SK-N-SH treated with all-trans-retinoic acid at 6 μM for 48 hours (cell line): Measurements from ENCODE around the gene AP1G2.

Source experiments
- ATAC-seq: fragments of 200-7000 bp; cut with Tn5 transposase; 3 replicates; pipeline ENCODE4 v1.9.1; 2020; ENCODE audit warnings: mild to moderate bottlenecking, moderate library complexity
- ARNTL ChIP-seq: fragments of 450-650 bp; formaldehyde crosslinking; IDR thresholded peaks from 2 replicates; pipeline ENCODE4 v1.5.0; 2020; ENCODE audit warnings: low read depth, mild to moderate bottlenecking, moderate library complexity, borderline replicate concordance
- BACH2 ChIP-seq: fragments of 250-450 bp; sonication (Bioruptor Pico); IDR thresholded peaks from 2 replicates; pipeline ENCODE4 v1.9.0; 2021; ENCODE audit warnings: mild to moderate bottlenecking, borderline replicate concordance
- CREB5 ChIP-seq: fragments of 250-450 bp; sonication (Bioruptor Pico); IDR thresholded peaks from 2 replicates; pipeline ENCODE4 v1.5.1; 2020; ENCODE audit warnings: low read depth, mild to moderate bottlenecking, moderate library complexity
- CSDC2 ChIP-seq: fragments of 250-450 bp; sonication (Bioruptor Pico); IDR thresholded peaks from 2 replicates; pipeline ENCODE4 v1.5.0; 2020; ENCODE audit warnings: mild to moderate bottlenecking, moderate library complexity
- CSRNP3 ChIP-seq: fragments of 250-450 bp; sonication (Bioruptor Pico); IDR thresholded peaks from 2 replicates; pipeline ENCODE4 v1.5.1; 2021; ENCODE audit warnings: mild to moderate bottlenecking, moderate library complexity
- ESRRG ChIP-seq: fragments of 250-450 bp; sonication (Bioruptor Pico); IDR thresholded peaks from 2 replicates; pipeline ENCODE4 v1.6.1; 2021; ENCODE audit warnings: mild to moderate bottlenecking
- GLIS3 ChIP-seq: fragments of 250-450 bp; sonication (Bioruptor Pico); IDR thresholded peaks from 2 replicates; pipeline ENCODE4 v1.5.0; 2020; ENCODE audit warnings: mild to moderate bottlenecking, moderate library complexity
- ISL1 ChIP-seq: fragments of 250-450 bp; sonication (Bioruptor Pico); IDR thresholded peaks from 2 replicates; pipeline ENCODE4 v2.1.2; 2022; ENCODE audit warnings: mild to moderate bottlenecking, moderate library complexity
- OSR1 ChIP-seq: fragments of 250-450 bp; sonication (Bioruptor Pico); IDR thresholded peaks from 2 replicates; pipeline ENCODE4 v1.8.0; 2022; ENCODE audit warnings: moderate library complexity, mild to moderate bottlenecking, inconsistent platforms
- PATZ1 ChIP-seq: fragments of 250-450 bp; sonication (Bioruptor Pico); IDR thresholded peaks from 2 replicates; pipeline ENCODE4 v1.8.0; 2020; ENCODE audit warnings: mild to moderate bottlenecking, moderate library complexity, borderline replicate concordance
- POU6F1 ChIP-seq: fragments of 250-450 bp; sonication (Bioruptor Pico); IDR thresholded peaks from 2 replicates; pipeline ENCODE4 v1.8.0; 2021; ENCODE audit warnings: low read depth, mild to moderate bottlenecking, moderate library complexity, borderline replicate concordance
- PPARA ChIP-seq: fragments of 250-450 bp; sonication (Bioruptor Pico); IDR thresholded peaks from 2 replicates; pipeline ENCODE4 v1.5.0; 2020; ENCODE audit warnings: mild to moderate bottlenecking, borderline replicate concordance
- RARB ChIP-seq: fragments of 250-450 bp; sonication (Bioruptor Pico); IDR thresholded peaks from 2 replicates; pipeline ENCODE4 v1.8.0; 2021; ENCODE audit warnings: mild to moderate bottlenecking, moderate library complexity
- SNAI2 ChIP-seq: fragments of 250-450 bp; sonication (Bioruptor Pico); IDR thresholded peaks from 2 replicates; pipeline ENCODE4 v1.5.0; 2020; ENCODE audit warnings: mild to moderate bottlenecking, moderate library complexity
- TCF4 ChIP-seq: fragments of 250-450 bp; sonication (Bioruptor Pico); IDR thresholded peaks from 2 replicates; pipeline ENCODE4 v1.8.0; 2021; ENCODE audit warnings: mild to moderate bottlenecking, moderate library complexity, borderline replicate concordance
- TOX ChIP-seq: fragments of 250-450 bp; sonication (Bioruptor Pico); IDR thresholded peaks from 2 replicates; pipeline ENCODE4 v1.8.0; 2021; ENCODE audit warnings: mild to moderate bottlenecking, moderate library complexity, borderline replicate concordance
- TSHZ2 ChIP-seq: fragments of 250-450 bp; sonication (Bioruptor Pico); IDR thresholded peaks from 2 replicates; pipeline ENCODE4 v1.5.0; 2020; ENCODE audit warnings: mild to moderate bottlenecking, moderate library complexity
- ZC3H10 ChIP-seq: fragments of 250-450 bp; sonication (Bioruptor Pico); IDR thresholded peaks from 2 replicates; pipeline ENCODE4 v1.5.1; 2021; ENCODE audit warnings: mild to moderate bottlenecking, moderate library complexity
- ZFP3 ChIP-seq: fragments of 250-450 bp; sonication (Bioruptor Pico); IDR thresholded peaks from 2 replicates; pipeline ENCODE4 v1.5.0; 2020; ENCODE audit warnings: mild to moderate bottlenecking, moderate library complexity
- ZFP30 ChIP-seq: fragments of 450-650 bp; formaldehyde crosslinking; IDR thresholded peaks from 2 replicates; pipeline ENCODE4 v1.5.0; 2022; ENCODE audit warnings: mild to moderate bottlenecking, moderate library complexity
- ZNF565 ChIP-seq: fragments of 450-650 bp; formaldehyde crosslinking; conservative IDR thresholded peaks from 2 replicates; pipeline ENCODE4 v1.5.0; 2020; ENCODE audit warnings: low read depth, mild to moderate bottlenecking, moderate library complexity
- ZNF70 ChIP-seq: fragments of 450-650 bp; formaldehyde crosslinking; IDR thresholded peaks from 2 replicates; pipeline ENCODE4 v1.5.0; 2020; ENCODE audit warnings: mild to moderate bottlenecking, moderate library complexity
- ZNF8 ChIP-seq: fragments of 450-650 bp; formaldehyde crosslinking; IDR thresholded peaks from 2 replicates; pipeline ENCODE4 v1.5.0; 2020; ENCODE audit warnings: mild to moderate bottlenecking, moderate library complexity

The AP1G2 gene

GRCh38 chr14:23579739-23580138 lies 12.1 kb upstream of the AP1G2 start:
- TF ChIP-seq ISL1 (CRISPR knock-in tag) (no peak), OSR1 (CRISPR knock-in tag) (no peak), ESRRG (CRISPR knock-in tag) (no peak), ZNF70 (CRISPR knock-in tag) (no peak), CSDC2 (CRISPR knock-in tag) (no peak), TOX (CRISPR knock-in tag) (no peak), ZNF8 (CRISPR knock-in tag) (no peak), CREB5 (CRISPR knock-in tag) (no peak), ZFP3 (CRISPR knock-in tag) (no peak), ZNF565 (CRISPR knock-in tag) (no peak), RARB (CRISPR knock-in tag) (no peak), PPARA (CRISPR knock-in tag) (no peak), TSHZ2 (no peak)
- ATAC-seq = no peak

- ATAC-seq = no peak
Measured at GRCh38 chr14:23579311-23579630, 11.7 kb upstream of the AP1G2 start.

More at GRCh38 chr14:23579311-23579630, 11.7 kb upstream of the AP1G2 start:
- TF ChIP-seq OSR1 (CRISPR knock-in tag) (no peak), PPARA (CRISPR knock-in tag) (no peak), ESRRG (CRISPR knock-in tag) (no peak), CSRNP3 (CRISPR knock-in tag) (no peak), ZC3H10 (CRISPR knock-in tag) (no peak), POU6F1 (no peak), CSDC2 (CRISPR knock-in tag) (no peak), PATZ1 (CRISPR knock-in tag) (no peak), ARNTL (CRISPR knock-in tag) (no peak), CREB5 (CRISPR knock-in tag) (no peak), ISL1 (CRISPR knock-in tag) (no peak), RARB (CRISPR knock-in tag) (no peak), ZNF8 (CRISPR knock-in tag) (no peak), ZFP3 (CRISPR knock-in tag) (no peak), GLIS3 (CRISPR knock-in tag) (no peak), TCF4 (CRISPR knock-in tag) (no peak), BACH2 (CRISPR knock-in tag) (no peak), ZFP30 (CRISPR knock-in tag) (no peak), SNAI2 (CRISPR knock-in tag) (no peak)
